Measurements from ENCODE around the gene CFAP46. TPM values are rescaled to one million over a fixed set of nuclear protein-coding genes. Genes with fewer than 3 reads are reported as not detected.
"Not testable (repeated sequence)": the region's sequence is repeated elsewhere in the genome, so short reads cannot be mapped to it uniquely, and the experiment has no call there.

Gene CFAP46
- total RNA-seq, 1 donor from 2014 or later = 1.9 TPM

DNA sequence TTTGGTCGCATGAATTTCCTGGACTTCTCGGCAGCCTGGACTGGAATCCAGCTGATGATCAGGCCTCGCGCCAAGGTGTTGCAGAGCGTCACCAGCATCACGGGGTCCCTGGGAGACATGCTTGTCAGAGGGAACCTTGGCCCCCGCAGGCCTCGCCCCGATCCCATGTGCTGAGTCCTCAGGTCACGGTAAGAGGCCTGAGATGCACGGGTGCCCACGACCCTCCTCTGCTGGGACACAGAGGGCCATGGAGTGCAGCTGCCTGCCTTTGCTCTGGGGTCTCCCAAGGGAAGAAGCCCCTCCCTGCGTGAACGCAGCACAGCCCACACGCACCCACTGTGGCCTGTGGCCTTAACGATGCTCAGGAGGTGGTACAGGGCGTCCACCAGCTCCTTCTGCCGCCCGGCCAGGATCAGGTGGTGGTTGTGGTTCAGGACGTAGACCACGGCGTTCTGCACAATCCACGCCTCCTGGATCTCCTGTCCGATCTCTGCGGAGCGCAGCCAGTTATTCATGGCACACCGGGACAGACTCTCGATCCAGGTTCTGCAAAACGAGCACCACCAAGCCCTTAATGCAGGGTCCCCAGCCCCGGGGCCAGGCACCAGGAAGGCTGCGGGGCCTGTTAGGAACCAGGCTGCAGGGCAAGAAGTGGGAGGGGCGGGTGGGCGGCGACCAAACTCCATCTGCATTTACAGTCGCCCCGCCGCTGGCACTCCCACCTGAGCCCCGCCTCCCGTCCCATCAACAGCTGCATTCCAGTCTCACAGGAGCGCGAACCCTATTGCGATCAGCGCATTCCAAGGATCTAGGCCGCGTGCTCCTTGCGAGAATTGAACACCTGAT lies 29.4 kb downstream of the CFAP46 start:
- DNase-seq = no peak

DNA sequence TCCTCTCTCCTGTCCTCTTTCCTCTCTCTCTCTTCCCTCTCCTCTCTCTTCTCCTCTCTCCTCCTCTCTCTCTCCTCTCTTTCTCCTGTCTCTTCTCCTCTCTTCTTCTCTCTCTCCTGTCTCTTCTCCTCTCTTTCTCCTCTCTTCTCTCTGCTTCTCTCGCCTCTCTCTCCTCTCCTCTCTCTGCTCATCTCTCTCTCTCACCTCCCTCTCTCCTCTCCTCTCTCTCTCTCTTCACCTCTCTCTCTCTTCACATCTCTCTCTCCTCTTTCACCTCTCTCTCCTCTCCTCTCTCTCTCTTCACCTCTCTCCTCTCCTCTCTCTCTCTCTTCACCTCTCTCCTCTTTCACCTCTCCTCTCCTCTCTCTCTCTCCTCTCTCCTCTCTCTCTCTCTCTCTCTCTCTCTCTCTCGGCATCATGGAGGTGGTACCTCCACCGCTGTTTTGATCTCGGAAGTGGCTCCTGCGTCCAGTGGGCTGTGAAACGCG lies 30.1 kb downstream of the CFAP46 start:
- no peak for DNase-seq

DNA sequence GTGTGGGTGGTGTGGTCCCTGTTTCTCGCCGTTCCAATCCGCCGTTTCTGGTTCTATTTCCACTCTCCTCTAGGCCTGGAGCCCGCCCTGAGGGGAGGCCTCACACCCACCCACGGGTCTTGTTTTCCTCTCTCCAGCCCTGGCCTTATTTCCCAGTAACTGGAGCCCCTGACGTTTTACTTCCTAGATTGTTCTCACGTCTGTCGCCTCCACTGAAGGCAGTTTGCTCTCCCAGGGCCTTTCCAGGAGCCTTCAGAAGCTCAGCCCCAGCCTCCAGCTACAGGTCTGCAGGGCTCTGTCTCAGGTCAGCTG lies 30.6 kb downstream of the CFAP46 start:
- DNase-seq = no peak

DNA sequence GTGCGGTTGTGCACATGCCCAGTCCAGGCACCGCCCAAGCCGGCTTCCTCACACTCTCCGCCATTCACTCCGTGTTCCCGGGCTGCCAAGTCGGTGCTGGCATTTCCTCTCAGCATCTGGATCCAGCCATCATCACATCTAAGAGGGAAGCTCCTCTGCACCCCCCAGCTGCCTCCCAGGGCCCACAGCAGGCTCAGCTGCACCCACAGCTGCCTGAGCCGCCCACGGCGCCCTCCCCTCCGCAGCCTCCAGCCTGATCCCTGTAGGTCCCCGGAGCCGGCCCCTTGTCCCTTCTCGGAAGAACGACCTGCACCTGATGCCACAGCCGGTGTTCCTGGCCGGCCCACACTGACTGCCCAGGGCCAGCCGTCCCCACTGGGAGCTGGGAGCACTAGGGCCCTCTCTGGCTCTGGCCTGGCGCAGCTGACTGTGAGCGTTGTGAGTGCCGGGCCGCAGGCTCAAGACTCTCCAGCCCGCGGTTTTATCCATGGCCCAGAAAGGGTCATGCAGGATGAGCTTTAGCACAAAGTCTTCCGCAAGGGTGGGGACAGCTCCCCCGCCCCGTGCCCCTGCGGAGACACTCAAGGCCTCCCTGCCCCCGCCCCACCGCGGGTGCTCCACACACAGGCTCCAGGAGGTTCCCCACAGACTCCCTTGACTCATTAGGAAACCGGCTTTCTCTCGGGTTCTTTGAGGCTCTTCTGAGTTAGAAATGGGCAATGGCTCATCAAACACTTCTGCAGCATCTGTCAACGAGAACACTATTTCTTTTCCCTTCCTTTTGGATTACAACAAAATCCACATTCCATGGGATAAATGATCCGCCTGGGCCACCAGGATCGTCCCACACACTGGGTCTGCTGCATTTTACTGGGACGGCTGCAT lies 31.2 kb downstream of the CFAP46 start:
- DNase-seq = no peak

DNA sequence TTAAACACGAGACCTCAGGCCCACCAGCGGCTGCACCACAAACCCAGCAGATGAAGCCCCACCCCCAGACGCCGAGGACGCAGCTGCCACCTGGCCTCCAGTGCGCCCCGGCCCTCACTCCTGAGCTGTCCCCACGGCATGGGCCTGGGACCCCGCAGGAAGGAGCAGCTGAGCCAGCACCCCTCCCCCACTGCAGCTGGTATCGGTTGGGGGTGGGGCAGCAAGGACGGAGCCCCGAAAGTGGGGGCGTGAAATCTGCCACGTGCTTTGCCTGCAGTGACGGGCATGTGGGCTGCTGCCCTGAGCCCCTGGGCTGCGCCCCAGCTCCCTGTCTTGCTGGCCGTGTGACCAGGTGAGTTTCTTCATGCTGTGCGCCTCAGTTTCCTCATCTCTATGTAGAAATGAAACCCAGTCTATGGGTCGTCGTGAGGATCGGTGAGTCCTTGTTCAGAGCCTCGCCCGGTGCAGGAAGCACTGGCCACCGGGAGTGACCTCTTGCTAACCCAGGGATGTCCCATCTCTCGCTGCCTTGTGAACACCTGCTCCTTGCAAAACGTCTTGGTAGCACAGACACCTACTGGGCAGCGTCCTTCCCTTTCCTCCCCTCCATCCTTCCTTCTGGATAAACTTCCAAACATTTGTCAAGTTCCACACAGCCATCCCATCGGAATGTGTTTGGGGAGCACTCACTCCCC lies 32.0 kb downstream of the CFAP46 start:
- DNase-seq = no peak

DNA sequence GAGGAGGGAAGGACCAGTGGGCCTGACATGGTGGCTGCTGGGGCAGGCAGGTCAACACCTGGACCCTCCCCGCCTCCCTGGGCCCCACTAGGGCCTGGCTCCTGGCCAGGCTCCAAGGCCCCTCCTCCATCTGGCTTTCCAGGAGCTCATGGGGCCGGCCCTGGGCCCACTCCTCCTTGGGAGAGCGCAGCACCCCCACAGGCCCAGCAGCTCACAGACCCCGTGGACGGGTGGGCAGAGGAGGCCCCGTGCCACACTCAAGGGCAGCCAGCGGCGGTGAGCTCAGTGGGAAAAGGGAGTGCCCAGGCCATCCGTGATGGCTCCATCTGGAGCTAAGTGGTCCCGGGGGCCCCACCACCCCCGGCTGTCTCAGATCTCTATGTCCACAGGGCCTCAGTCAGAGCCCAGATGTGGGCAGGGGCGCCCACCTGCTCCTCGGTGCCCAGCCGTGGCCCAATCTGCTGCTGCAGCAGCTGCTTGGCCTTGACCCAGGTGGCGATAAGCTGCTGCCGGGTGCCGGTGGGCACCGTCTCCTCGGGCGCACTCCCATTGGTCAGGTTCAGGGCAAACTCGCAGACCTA lies 32.8 kb downstream of the CFAP46 start:
- no peak for DNase-seq

DNA sequence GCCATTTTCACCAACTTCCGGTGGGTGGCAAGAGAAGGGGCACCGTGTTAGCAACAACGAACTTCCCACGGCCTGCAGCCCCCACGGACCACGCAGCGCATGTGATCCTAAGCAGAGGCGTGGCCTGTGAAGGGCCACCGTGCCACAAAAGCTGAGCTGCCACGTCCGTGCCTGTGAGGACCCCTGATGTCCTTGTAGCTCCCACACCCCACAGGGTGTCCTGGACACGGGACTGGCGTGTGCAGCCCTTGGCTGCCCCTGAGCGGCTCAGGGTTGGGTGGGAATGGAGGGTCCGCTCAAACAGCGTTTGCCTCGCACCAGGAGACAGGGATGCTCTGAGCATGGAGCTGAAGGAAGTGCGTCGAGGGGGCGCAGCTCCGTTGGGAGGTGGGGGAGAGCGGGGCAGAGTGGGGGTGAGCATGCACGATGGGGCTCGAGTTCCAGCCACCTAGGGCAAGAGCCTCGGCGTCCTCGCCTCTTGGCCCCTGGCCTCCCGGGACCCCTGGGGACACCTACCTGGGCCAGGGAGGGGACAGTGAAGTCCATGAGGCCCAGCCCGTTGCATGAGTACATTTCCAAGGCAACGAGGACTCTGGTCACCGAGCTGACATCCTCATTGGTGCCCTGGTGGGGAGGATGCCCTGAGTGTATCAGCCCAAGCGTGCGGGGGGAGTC lies 33.6 kb downstream of the CFAP46 start:
- no peak for DNase-seq

DNA sequence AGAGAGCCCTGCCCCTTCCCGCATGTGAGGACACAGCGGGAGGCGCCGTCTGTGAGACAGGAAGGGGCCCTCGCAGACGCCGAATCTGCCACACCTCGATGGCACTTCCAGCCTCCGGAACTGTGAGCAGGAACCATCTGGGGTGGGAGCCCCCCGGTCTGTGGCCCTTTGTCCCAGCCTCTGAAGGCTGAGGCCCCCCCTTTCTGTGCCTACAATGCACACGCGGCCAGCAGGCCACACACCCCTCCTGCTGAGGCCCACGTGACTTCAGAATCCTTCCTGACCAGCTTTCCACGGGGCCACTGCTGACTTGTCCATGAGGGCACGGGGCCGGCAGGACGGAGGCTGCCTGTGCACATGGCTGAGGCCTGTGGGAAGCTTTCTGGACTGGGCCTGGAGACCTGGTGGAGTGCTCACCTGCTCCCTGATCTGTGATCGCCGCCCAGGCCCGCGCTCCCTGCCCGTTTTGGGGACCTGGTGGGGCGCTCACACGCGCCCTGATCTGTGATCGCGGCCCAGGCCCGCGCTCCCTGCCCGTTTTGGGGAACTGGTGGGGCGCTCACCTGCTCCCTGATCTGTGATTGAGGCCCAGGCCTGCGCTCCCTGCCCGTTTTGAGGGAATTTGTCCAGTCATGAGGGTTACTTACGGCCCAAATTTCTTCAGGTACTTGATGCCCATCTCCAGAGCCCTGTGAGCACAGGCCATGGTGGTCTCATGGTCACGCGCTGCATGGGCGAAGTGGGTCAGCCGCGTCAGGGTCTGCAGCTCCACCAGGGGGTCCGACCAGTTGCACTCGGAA lies 34.3 kb downstream of the CFAP46 start:
- no peak for DNase-seq

DNA sequence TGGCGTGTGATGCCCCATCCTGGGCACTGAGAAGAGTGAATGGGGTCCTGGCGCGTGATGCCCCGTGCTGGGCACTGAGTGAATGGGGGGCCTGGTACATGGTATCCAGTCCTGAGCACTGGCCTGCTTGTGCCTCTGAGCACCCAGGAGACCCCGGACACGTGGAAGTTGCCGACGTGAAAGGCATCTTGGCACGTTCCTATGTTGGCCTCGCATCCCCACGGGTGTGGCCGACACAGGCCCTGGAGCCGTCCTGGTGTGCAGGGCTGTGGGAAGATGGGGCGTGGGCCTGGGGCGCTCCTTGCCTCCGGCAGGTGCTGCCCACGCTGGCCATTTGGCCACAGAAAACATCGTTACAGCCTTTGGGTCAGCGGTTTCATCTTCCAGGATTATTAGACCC lies 35.5 kb downstream of the CFAP46 start:
- no peak for DNase-seq

DNA sequence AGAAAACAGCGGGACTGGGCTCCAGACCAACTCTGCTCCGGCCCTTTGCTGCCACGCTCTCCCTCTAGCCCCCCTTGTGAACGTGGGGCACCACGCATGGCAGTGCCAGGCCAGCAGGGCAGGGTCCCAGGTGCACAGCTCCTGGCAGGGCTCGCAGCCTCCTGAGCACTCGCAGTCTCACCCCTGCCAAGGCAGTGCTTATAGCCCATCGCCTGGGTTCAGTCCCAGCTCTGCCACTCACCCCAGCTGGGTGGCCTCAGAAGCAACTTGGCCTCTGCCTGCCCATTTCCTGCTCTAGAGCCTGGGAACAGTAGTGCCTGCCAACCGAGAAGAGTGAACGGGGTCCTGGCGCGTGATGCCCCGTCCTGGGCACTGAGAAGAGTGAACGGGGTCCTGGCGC lies 36.3 kb downstream of the CFAP46 start:
- DNase-seq = no peak

DNA sequence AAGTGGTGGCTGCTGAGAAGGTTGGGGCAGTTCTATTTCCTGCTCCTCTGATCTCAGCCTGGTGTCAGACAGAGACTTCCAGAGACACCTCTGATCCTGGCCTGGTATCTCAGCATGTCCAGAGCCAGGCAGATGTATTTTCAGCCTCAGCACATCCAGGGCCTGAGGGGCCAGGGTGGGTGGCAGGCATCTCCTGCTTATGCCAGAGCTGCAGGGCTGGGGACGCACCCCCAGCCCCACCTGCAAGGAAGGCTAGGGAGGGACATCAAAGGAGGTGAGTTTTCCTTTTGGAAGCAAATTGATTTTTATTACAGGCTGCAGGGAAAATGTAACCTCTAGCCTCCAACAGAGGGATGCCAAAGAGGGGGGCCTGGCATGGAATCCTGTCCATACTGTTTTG lies 36.7 kb downstream of the CFAP46 start:
- no peak for DNase-seq

DNA sequence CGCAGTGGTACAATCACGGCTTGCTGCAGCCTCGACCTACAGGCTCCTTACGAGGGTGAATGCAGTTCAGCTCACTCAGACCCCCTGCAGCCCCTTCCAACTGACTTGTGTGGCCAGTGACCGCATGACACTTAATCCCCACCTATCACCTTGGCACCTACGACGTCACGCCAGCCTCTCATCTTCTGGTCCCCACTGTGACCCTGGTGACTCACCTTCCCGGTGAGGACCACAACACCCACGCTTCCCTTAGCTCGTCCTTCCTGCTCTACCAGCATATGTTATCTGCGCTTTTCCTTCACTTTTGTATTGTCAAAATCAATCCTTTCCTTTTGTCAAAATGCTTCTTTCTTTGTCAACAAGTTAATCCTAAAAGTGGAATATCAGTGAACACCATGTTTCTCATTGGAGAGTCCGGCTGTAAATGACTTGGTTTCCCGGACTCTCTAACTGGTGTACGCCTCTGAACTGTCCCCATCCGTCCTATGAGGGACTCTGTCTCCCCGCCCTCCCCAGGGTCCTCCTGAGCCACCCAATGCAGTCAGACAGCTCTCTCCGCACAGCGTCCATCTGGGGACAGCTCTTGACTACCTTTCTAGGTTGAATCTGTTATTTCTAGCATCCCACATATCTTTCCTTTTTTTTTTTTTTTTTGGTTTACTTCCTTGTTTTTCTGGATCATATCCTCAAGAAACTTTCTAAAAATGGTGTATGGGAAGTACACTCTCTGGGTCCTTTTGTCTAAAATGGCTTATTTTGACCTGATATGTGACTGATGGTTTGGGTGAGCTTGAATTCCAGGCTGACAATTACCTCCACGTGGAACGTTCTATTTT lies 37.3 kb downstream of the CFAP46 start:
- DNase-seq = no peak

DNA sequence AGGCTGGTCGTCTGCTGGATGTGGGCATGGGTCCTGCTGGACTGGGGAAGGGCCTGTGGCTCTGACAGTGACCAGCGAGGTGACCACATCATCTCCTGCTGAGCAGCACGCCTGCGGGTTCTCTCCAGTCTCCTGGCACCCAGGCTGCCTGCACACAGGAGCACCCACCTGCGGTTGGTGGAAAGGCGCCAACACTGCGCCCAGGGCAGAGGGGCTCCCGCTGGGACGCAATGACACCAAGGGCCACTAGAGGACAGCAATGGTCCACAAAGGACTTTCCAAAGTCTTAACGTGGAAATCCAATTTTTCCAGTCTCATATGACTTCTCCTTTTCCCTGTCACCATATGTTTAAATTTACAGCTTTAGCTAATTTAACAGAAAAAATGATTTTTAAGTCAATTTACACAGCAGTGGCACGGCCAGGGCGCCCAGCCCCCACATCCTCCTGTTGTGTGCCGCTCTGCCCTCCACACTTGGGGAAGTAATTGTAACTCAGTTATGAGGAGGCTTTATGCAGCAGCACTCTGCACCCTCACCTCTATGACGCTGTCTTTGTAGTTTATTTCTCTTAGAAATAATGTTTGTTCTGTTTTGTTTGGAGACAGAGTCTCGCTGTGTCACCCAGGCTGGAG lies 38.1 kb downstream of the CFAP46 start:
- no peak for DNase-seq

DNA sequence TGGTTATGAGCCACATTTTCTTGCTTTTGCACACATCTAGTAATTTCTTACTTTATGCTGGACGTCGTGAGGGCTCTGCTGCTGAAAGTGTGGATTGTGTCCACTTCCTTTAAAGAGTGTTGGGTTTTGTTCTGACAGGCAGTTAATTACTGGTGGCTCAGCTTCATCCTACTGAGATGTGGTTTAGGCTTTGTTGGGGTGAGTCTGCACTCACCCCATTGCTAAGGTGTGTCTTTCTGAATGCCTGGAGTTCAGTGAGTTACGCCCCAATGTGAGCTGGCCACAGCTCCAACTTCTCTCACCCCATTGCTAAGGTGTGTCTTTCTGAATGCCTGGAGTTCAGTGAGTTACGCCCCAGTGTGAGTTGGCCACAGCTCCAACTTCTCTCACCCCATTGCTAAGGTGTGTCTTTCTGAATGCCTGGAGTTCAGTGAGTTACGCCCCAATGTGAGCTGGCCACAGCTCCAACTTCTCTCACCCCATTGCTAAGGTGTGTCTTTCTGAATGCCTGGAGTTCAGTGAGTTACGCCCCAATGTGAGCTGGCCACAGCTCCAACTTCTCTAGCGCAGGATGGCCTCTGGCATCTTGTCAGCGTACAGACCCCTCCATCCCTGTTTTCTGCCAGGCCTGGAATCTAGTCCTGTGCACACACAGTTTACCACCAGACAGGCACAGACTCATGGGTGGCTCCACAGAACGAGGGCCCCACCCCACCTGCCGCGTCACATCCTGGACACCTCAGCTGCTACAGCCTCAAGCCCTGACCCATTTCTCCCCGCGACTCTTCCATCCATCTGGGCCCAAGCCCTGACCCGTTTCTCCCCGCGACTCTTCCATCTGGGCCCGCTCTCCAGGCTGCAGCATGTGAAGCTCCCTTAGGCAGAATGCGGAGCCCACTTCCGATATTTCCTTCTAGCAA lies 39.5 kb downstream of the CFAP46 start:
- not testable (repeated sequence) for DNase-seq

DNA sequence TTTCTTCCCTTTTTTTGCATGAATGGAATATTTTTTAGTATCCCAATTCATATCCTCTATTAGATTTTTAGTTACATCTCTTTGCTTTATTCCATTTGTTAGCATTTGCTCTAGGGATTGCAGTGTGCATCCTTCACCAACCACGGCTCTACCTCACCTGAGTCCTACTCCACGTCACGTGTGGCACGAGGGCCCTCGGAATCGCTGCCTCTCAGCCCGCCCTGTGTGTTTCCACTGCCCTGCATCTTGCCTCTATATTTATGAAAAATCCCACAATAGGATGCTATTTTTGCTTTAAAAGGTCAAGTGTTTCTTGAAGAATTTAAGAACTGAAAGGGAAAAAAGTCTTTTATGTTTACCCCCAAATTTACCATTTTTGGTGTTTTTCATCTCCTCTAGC lies 41.0 kb downstream of the CFAP46 start:
- no peak for DNase-seq

DNA sequence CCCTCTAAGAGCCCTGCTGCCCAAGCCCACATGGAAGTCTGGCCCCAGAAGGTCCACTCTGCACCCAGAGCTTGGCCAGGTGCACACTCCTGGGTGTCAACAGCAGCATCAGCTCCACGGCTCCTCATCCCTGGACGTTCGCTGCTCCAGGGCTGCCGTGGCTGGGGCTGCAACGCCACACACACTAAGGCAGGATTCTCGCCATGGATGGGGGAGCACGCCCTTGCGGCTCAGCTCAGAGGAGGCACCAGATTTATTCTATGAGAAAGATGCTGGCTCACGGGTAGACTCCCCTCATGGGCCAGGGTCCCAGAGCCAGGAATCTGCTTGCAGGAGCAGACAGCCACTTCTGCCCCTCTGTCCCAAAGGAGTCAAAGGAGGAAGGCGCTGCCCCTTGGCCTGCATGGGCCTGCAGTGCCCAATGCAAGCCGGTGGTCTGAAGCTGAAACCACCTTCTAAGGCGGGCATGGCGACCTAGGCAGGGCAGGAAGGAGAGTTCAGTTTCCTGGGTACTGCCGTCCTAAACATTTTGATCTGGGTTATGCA lies 42.1 kb downstream of the CFAP46 start:
- DNase-seq = no peak

DNA sequence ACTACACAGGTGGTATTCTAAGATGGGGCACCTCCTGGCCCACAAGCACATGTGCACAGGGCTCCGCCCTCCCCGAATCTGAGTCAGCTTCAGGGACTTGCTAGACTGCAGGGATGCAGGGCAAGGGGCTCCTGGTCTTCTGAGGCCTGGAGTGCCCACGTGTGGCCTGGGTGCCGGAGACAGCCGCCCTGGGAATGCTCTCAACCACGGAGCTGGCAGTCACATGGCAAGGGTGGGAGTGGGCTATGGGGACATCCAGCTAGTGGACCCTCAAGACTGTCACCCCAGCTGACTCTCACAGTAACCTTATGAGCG lies 42.7 kb downstream of the CFAP46 start:
- DNase-seq = no peak

DNA sequence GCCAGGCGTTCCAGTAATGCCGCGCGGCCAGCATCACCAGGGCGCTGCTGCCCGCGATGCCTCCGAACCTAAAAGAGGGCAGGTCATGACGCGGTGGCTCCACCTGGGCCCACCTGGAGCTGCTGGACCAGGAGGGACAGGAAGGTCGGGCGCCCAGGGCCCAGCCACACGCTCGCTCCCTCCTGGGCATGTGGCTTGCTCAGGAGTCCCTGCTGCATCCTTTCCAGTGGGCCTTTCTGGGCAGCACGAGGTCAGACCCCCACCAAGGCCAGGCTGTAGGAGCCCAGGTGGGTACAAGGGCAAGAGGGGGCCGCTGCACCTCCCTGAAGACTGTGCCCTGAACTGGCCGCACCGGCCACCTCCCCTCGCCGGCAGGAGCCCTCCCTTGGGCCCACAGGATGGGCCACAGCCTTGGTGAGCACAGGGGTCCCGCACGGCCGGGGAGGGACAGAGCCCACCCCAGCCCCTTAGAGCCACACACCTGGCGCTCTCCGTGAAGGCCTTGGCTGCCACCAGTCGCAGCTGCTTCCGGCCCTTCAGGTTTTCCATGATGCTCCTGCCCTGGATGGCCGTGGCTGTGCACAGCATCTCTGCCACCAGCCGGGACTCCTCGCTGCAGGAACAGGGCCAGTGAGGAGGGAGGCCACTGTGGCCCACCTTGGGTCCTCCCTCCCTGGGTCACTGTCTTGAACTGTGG lies 43.2 kb downstream of the CFAP46 start:
- DNase-seq = no peak

All from occipital lobe (tissue), 2 donors.